G401 (cell line): ENCODE results near the gene DENND1C. TPM values are rescaled to one million over a fixed set of nuclear protein-coding genes. Genes with fewer than 3 reads are reported as not detected.

Experiments used
- DNase-seq: peaks from one replicate; pipeline ENCODE4 v3.0.0-alpha.2; 2015; ENCODE audit warnings: low spot score
- in situ Hi-C: cut with HindIII; loops from 2 replicates; pipeline ENCODE4 v1.10.0; 2016; ENCODE audit warnings: low sequenced_read_pairs, mixed read lengths
- total RNA-seq: library from RNA; depleted of rRNA; stranded (reverse); fragments of >200 nt; shearing (Covaris generic); gene quantifications from 2 replicates; pipeline ENCODE4 v1.2.3, GENCODE V29; 2014; rRNA removed

The DENND1C gene, protein sequence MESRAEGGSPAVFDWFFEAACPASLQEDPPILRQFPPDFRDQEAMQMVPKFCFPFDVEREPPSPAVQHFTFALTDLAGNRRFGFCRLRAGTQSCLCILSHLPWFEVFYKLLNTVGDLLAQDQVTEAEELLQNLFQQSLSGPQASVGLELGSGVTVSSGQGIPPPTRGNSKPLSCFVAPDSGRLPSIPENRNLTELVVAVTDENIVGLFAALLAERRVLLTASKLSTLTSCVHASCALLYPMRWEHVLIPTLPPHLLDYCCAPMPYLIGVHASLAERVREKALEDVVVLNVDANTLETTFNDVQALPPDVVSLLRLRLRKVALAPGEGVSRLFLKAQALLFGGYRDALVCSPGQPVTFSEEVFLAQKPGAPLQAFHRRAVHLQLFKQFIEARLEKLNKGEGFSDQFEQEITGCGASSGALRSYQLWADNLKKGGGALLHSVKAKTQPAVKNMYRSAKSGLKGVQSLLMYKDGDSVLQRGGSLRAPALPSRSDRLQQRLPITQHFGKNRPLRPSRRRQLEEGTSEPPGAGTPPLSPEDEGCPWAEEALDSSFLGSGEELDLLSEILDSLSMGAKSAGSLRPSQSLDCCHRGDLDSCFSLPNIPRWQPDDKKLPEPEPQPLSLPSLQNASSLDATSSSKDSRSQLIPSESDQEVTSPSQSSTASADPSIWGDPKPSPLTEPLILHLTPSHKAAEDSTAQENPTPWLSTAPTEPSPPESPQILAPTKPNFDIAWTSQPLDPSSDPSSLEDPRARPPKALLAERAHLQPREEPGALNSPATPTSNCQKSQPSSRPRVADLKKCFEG
- total RNA-seq, result not detected in 2 replicates

DNA sequence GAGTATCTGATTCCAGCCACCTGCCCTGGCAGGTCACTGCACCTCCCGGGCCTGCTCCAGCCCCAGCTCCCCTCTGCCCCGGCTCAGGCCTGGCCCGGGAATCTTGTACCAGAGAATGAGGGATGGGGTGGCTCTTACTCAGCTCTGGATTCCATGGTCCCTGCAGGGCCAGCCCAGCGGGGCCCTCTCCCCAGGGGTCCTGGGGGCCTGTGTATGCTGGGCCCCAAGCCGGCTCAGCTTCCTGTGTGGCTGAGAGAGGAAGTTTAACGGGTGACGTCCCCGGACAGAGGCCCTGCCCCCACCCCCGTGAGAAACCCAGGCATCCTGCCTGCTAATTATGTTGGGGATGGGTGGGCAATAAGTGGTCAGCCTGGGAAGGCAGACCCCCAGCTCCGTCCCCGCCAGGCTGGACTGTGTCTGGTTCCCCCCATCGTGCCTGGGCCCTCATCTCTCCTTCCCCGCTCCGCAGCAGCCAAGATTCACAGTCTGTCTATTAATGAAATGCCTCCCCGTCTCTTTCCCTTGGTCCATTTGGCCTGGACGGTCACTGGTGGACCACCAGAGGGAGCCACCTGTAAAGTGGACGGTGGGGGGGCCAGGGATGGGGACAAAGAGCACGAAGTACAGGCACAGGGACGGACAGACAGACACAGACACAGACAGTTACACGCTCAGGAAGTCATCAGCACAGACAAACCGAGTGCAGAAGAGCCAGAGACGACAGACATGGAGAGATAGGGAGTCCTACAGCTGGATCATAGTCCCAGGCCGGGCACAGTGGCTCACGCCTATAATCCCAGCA, at the start of gene DENND1C:
Gene DENND1C (minus strand): TSS at position 247 of the 802 bp plus-strand sequence. CDS start 92 bp downstream, at position 155.
- no peak for DNase-seq
- in situ Hi-C loops, result no loop called here

DNA sequence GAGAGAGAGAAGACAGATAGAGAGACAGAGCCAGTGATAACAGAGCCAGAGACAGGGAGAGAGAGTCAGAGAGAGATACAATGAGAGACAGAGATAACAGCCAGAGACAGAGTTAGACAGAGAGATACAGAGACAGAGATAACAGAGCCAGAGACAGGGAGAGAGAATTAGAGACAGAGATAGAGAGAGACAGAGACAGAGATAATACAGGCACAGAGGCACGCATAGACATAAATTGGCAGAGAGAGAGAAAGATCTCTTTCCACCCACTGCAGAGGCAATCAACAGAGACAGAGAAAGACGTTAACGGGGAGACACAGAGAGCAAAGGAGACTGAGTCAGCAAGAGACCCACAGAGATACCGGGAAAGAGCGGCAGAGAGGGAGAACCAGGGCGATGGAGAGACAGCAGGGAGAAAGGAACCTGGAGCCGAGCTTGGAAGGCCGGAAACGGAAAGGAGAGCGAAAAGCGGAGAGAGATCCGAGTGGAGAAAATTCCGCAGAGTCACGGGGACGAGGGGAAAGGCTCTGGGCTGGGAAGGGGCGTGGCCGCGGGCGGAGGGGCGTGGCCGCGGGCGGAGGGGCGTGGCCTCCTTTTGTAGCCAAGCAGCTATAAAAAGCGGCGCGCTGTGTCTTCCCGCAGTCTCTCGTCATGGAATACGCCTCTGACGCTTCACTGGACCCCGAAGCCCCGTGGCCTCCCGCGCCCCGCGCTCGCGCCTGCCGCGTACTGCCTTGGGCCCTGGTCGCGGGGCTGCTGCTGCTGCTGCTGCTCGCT, 49.0 kb upstream of the DENND1C start, which contains the start of gene TNFSF9:
Gene TNFSF9 (plus strand): TSS at position 641 of the 777 bp plus-strand sequence. CDS start 11 bp downstream, at position 652.
- DNase-seq, result peak; percentile 93
- in situ Hi-C loops, result no loop called here

DNA sequence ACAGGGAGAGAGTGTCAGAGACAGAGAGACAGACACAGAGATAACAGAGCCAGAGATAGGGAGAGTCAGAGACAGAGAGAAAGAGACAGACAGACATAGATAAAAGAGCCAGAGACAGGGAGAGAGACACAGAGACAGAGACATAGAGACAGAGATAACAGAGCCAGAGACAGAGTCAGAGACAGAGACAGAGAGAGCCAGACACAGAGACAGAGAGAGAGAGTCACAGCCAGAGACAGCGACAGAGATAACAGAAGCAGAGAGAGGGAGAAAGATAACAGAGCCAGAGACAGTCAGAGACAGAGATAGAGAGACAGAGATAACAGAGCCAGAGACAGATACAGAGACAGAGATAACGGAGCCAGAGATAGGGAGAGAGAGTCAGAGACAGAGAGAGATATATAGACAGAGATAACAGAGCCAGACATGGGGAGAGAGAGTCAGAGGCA, 48.4 kb upstream of the DENND1C start:
- no peak for DNase-seq
- in situ Hi-C loops, result no loop called here

DNA sequence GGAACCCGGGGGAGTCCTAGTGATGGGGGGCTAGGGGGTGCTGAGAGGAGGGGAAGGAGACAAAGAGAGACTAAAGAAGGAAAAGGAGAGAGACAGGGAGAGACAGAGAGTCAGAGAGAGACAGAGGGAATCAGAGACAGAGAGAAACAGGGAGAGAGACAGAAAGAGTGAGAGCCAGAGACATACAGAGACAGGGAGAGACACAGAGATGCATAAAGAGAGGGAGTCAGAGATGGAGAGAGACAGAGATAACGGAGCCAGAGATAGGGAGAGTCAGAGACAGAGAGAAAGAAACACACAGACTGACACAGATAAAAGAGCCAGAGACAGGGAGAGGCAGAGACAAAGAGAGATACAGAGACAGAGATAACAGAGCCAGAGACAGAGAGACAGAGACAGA, 47.8 kb upstream of the DENND1C start:
- in situ Hi-C loops, result no loop called here
- DNase-seq, result no peak

DNA sequence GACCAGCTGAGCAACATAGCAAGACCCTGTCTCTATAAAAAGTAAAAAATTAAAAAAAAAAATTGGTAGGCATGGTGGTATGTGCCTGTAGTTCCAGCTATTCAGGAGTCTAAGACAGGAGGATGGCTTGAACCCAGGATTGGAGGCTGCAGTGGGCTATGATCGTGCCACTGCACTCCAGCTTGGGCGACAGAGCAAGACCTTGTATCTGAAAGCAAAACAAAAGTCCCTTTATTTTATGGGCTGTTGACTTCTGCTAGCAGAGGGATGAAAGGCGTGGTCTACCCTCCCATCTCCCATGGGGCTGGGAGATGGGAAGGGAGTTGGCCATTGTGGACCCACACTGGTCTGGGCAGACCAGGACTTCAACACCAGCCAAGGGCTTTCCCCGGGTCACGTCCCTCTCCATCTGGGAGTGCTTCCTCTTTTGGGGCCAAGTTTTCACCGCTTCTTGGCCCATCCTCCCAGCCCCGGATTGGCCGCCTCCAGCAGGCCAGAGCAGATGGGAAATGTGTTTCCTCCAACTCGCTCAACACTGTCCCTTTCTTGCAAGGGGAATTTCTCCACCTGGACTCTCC, 47.0 kb upstream of the DENND1C start:
- peak; percentile 70 for DNase-seq
- in situ Hi-C loops, result no loop called here

DNA sequence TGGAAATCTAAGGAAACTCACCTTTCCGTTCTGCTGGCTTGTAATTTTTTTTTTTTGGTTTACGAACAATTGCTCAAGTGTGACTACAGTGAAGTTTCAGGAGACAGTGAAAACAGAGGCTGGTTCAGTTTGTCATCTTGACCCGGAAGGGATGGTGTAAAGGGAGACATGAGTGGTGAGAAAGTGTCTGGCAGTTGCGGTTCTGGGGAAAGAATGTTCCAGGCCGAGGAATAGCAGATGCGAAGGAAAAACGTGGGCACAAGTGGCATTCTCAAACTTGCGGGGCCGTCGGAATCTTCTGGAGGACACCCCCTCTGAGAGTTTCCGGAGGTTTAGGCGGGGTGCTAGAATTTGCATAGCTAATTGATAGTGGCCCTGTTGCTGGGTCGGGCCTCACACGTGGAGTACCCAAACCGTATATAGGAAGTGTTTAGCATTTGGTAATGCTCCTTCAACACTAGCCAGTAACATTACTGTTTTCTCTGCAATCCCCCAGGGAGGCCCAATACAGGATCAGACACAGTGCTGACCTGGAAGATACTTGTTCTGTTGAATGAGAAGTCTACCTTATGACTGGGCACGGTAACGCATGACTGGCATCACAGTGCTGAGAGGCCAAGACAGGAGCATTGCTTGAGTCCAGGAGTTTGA, 46.4 kb upstream of the DENND1C start:
- in situ Hi-C loops, result no loop called here

DNA sequence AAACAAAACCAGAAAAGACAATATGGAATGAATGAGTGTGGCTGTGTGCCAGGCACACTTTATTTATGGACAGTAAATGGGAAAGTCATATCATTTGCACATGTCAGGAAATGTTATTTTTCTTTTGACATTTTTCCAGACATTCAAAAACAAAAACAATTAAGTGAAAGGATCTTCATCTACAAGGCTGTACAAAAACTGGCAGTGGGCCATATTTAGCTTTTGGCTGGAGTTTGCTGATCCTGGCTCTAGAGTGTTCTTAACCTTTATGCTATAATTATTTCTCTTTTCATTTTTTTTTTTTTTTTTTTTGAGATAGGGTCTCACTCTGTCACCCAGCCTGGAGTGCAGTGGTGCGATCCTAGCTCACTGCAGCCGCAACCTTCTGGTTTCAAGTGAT, 42.7 kb upstream of the DENND1C start:
- DNase-seq, result no peak
- in situ Hi-C loops, result no loop called here

More for the DNA sequence above, 46.4 kb upstream of the DENND1C start:
- no peak for DNase-seq

DNA sequence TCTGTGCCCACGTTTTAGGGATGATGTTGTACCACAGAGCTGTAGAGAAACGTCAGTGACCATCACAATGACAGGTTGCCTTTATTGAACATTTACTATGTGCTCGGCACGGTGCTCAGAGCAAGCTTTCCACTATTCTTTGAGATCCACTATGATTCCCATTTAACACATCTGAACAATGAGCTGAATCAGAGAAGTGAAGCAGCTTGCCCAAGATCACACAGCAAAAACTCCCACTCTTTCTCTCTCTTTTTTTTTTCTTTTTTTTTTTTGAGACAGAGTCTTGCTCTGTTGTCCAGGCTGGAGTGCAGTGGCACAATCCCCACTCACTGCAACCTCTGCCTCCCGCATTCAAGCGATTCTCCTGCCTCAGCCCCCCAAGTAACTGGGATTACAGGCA, 41.1 kb upstream of the DENND1C start:
- no peak for DNase-seq
- in situ Hi-C loops, result no loop called here

DNA sequence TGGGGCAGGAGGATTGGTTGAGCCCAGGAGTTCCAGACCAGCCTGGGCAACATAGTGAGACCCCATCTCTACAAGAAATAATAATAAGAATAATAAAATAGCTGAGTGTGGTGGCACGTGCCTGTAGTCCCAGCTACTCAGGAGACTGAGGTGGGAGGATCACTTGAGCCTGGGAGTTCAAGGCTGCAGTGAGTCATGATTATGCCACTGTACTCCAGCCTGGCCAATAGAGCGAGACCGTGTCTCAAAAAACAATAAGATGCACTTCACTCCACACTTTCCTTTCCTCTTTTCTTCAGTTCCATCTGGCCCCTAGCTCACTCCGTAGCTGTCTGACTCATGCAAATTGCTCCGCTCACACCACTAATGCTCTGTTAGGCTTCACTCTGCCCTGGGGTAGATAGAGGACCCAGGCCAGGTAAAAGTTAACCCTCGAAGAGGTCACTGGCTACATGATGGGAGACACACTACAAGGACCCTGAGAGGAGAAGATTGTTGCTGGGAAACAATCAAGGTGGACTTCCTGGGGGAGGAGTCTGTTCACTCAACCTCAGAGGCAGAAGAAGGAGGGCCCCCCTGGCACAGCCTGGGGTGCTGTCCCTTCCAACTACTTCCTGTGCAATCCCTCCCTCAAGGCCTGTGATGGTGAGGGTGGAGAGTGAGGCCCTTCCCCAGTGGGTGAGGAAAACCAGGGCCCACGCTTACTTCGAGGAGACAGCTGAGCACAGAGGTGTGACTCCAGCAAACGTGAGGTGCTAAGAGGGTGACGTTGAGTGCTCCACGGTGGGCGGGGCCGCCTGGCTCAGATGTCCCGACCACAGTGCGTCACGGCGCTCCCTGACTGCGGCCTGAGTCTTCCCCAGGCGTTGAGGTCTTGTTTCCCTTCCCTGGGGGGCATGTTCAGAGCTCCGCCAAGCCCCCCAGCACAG, 40.4 kb upstream of the DENND1C start:
- in situ Hi-C loops, result no loop called here

DNA sequence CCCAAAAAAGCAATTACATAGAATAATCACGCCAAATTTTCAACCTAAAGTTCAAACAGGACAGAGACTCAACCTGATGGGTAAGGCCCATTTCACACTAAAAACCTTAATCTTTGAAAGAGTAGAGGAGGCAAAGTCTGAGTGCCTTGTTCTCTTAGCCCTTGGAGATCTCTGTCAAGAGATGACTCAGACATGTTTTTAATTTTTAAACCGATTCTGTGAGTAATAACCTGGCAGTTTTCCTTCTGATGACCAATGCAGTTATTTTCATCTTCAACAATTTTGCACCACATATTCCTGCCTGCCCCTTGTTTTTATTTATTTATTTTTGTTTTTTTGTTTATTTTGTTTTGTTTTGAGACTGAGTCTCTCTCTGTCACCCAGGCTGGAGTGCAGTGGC, 37.7 kb upstream of the DENND1C start:
- no peak for DNase-seq
- in situ Hi-C loops, result no loop called here

More for the DNA sequence above, 40.4 kb upstream of the DENND1C start:
- no peak for DNase-seq

DNA sequence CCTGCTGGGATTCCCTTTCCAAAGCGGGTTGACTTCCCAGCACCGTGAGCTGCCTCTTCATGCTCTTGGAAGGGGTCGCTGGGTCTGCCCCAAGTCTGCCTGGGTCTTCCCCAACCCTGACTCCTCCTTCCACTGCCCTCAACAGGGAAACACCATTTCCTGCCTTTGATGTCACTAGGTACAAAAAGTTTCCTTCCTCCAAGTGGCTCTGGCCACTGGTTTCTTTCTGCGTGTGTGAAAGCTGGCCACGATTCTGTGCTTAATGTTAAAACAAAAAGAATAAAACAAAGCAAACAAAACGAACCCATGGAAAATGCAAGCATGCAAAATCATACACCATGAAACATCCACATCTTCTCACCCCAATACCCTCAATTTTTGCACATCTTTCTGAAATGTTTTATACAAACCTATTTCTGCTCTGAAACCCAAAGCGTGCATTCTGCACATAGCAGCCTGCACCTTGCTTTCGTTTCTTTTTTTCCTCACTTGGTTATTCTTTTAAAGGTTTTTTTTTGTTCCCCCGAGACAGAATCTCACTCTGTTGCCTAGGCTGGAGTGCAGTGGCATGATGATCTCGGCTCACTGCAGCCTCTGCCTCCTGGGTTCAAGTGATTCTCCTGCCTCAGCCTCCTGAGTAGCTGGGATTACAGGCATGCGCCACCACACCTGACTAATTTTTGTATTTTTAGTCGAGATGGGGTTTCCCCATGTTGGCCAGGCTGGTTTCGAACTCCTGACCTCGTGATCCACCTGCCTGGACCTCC, 36.7 kb upstream of the DENND1C start:
- in situ Hi-C loops, result no loop called here

DNA sequence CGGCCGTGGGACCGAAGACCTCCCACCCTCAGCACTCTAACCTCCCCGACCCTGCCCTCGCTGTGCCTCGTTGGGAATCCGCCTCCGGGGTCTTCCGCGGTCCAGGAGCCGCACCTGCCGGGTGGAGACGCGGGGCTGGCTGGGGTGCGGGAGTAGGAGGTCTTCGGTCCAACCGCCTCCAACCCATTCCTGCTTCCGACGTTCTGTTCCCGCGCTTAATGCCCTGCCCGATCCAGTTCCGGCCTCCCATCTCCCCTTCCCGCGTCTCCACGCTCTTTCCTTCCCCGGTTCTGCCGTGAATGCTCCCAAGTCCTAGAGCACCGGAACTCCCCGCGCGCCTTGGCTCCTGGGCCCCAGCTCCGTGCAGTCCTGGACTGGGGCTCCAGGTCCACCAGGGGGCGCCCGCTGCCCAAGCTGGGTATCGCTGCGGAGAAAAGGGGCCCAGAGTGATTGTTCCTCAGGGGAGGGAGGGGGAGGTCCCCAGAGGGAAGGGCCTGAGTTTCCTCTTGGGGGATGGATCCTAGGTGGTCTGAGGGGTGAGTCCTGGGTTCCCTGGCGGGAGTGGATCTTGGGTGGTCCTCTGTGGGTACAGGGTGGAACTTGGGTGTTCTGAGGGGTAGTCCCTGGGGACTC, 35.2 kb upstream of the DENND1C start:
- peak; percentile 92 for DNase-seq
- in situ Hi-C loops, result no loop called here

More for the DNA sequence above, 36.7 kb upstream of the DENND1C start:
- no peak for DNase-seq

DNA sequence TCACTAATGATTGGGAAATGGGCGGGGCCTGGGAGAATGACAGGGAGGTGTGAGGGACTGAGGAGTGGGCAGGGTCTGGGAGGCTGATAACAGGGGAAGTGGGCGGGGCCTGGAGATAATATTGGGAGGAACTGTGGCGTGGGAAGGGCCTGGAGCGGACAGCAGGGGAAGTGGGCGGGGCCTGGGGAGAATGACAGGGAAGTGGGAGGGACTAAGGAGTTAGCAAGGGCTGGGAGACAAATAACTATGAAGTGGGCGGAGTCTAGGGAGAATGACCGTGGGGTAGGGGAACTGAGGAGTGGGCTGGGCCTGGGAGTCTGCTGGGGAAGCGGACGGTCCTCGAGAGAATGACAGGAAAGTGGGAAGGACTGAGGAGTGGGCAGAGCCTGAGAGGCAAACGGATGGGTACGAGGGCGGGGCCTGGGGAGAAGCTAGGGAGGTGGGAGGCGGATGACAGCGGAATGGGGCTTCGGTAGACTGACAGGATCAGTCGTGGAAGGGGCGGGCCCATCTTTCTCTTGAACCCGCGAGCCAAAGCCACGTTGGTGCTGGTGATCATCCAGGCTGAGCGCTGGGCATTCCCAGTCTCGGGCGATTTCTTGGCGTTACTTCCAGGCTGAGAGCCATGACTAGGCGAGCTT, 34.6 kb upstream of the DENND1C start:
- in situ Hi-C loops, result no loop called here
- DNase-seq, result peak; percentile 97

DNA sequence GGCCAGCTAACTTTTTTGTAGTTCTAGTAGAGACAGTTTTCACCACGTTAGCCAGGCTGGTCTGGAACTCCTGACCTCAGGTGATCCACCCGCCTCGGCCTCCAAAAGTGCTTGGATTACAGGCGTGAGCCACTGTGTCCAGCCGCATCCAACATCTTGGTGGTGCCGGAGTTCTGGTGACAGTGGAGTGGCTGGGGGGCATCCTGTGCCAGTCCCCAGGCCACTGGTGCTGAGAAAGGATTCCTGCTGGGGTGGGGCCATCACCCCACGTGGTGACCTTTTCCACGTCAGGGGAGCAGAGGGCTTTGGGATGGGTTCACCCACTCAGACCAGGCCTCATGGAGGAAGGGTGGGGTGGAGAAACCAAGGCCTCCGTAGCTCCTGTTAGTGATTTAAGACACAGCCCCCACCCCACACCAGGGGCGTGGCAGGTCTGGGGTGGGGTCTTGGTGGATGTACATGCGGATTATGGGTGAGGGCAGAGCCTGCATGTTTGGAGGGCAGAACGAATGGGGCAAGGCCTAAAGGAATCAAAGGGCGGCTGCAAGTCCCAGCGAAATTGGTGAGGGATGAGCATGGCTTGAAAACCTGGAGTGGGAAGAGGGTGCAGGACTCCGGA, 33.4 kb upstream of the DENND1C start:
- in situ Hi-C loops, result no loop called here
- no peak for DNase-seq

DNA sequence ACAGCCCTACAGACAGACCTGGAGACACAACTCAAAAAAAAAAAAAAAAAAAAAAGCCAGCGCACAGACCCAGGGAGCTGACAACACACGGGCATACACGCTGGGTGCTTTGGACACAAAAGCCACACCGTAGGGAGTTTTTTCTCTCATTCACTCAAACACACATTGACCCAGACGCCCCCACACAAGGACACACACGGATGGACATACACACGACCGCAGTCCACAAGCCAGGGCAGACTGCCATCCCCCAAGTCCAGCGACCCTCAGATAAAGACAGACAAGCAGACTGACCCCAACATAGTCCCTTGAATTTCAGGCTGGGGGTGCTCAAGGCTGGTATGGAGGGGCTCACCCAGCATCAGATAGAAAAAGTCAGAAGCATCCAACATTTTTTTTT, 32.5 kb upstream of the DENND1C start:
- in situ Hi-C loops, result no loop called here
- DNase-seq, result no peak
